Activated T-cell treated with anti-CD3 and anti-CD28 coated beads, Interleukin-2, amount 50 U/mL, for 48 hours (primary cell): ENCODE measurements around the gene PHLPP1.

ENCODE experiments used
- DNase-seq, 2 experiments: peaks; one replicate each; pipeline ENCODE4 v3.0.0-alpha.2; 2020

PHLPP1 gene

GRCh38 chr18:63028380-63028779, 313.0 kb downstream of the PHLPP1 start:
- no peak for DNase-seq
